Endodermal cell (in vitro differentiated cells): ENCODE measurements around the gene FXR2. TPM values are rescaled to one million over a fixed set of nuclear protein-coding genes. Genes with fewer than 3 reads are reported as not detected.
A peak's percentile ranks its signal among the peaks of the same experiment; 100 is the strongest.

Source experiments
- DNase-seq: peaks from one replicate; pipeline ENCODE4 v3.0.0-alpha.2; 2017
- H3K27ac ChIP-seq: 2 replicates; pipeline ENCODE4 v1.5.1; 2013; ENCODE audit warnings: mild to moderate bottlenecking, low read depth, low read length, moderate library complexity
- H3K27me3 ChIP-seq: 2 replicates; pipeline ENCODE4 v1.6.1; 2013; ENCODE audit warnings: mild to moderate bottlenecking, low read length, moderate library complexity; ENCODE audit not compliant: insufficient read depth, control insufficient read depth, poor library complexity, severe bottlenecking
- H3K36me3 ChIP-seq: 2 replicates; pipeline ENCODE4 v1.7.0; 2013; ENCODE audit warnings: mild to moderate bottlenecking, low read length, moderate library complexity; ENCODE audit not compliant: control insufficient read depth, insufficient read depth
- H3K4me1 ChIP-seq: one replicate; pipeline ENCODE4 v1.7.0; 2013; ENCODE audit warnings: low read length; ENCODE audit not compliant: control insufficient read depth, insufficient read depth
- H3K4me3 ChIP-seq: 2 replicates; pipeline ENCODE4 v1.5.1; 2013; ENCODE audit warnings: mild to moderate bottlenecking, low read length, moderate library complexity
- H3K9ac ChIP-seq: 2 replicates; pipeline ENCODE4 v1.6.1; 2013; ENCODE audit warnings: mild to moderate bottlenecking, low read length, moderate library complexity; ENCODE audit not compliant: poor library complexity, severe bottlenecking; ENCODE audit errors: extremely low read depth
- H3K9me3 ChIP-seq: 2 replicates; pipeline ENCODE4 v1.6.1; 2013; ENCODE audit warnings: mild to moderate bottlenecking, low read length, moderate library complexity; ENCODE audit not compliant: control insufficient read depth
- H3K27ac Mint-ChIP-seq: 2 replicates; pipeline ENCODE4 v1.8.0; 2020; ENCODE audit warnings: mixed read lengths
- H3K27me3 Mint-ChIP-seq: 2 replicates; pipeline ENCODE4 v1.8.0; 2021; ENCODE audit warnings: mild to moderate bottlenecking, mixed read lengths; ENCODE audit not compliant: insufficient read depth
- H3K36me3 Mint-ChIP-seq: 2 replicates; pipeline ENCODE4 v1.8.0; 2020; ENCODE audit warnings: low read depth, mixed read lengths
- H3K4me1 Mint-ChIP-seq: 2 replicates; pipeline ENCODE4 v1.8.0; 2020; ENCODE audit warnings: mixed read lengths
- H3K4me3 Mint-ChIP-seq: 2 replicates; pipeline ENCODE4 v1.8.0; 2020; ENCODE audit warnings: mild to moderate bottlenecking, moderate library complexity, mixed read lengths
- H3K9me3 Mint-ChIP-seq: 2 replicates; pipeline ENCODE4 v1.8.0; 2020; ENCODE audit warnings: mild to moderate bottlenecking, mixed read lengths
- CTCF ChIP-seq: fragments of 200-600 bp; sonication (generic); conservative IDR thresholded peaks from 2 replicates; pipeline ENCODE4 v1.5.0; 2021; ENCODE audit warnings: antibody characterized with exemption, mild to moderate bottlenecking
- WGBS, 2 experiments: methylation state at CpG; one replicate each; pipeline versions ENCODE4 v1.1.5 to v1.1.7; 2013; ENCODE audit warnings: missing lambda C conversion rate in 2 of 2, mixed read lengths in 1 of 2; ENCODE audit not compliant: insufficient coverage in 1 of 2, insufficient read length in 1 of 2; 5-methylcytosine and 5-hydroxymethylcytosine counted together
- total RNA-seq, 2 donors: library from RNA; stranded (reverse); fragmentation: NEBNext Ultra II Directional in 1 of 2; extraction: Animal tissue kit (Norgen Biotek cat#: 25700) in 1 of 2; gene quantifications; 2 replicates in 1 of 2; 3 replicates in 1 of 2; pipeline ENCODE4 v1.2.1, GENCODE V29; 2021

Gene FXR2
- total RNA-seq, 2 donors from 2014 or later, result 52.1 to 53.9 TPM

GRCh38 chr17:7593296-7593695 lies 21.4 kb downstream of the FXR2 start:
- 91 to 92% methylated on average over 5 to 12 of the region's 12 CpGs for WGBS, 2 experiments
- H3K36me3 ChIP-seq, result peaks cover 81% of the 10 kb centered on the region
- H3K4me1 ChIP-seq, result peaks cover 16% of the 10 kb centered on the region
- DNase-seq, result peak; percentile 51
- Mint-ChIP-seq H3K27me3 (no peaks in the 10 kb centered on the region), H3K4me3 (no peak overlapping the region), H3K36me3 (peaks cover 63% of the 10 kb centered on the region), H3K4me1 (peaks cover 19% of the 10 kb centered on the region), H3K27ac (no peak overlapping the region), H3K9me3 (no peaks in the 10 kb centered on the region)
- no peaks in the 10 kb centered on the region for H3K27me3 ChIP-seq
- H3K9me3 ChIP-seq, result no peaks in the 10 kb centered on the region
- H3K9ac ChIP-seq, result no peak overlapping the region
- TF ChIP-seq CTCF, result no peak
- H3K27ac ChIP-seq, result no peak overlapping the region
- H3K4me3 ChIP-seq, result no peak overlapping the region

GRCh38 chr17:7592422-7593021 lies 22.2 kb downstream of the FXR2 start:
- DNase-seq, result no peak
- Mint-ChIP-seq H3K4me3 (no peak overlapping the region), H3K4me1 (peaks cover 17% of the 10 kb centered on the region), H3K36me3 (peaks cover 66% of the 10 kb centered on the region), H3K9me3 (no peaks in the 10 kb centered on the region), H3K27ac (no peak overlapping the region), H3K27me3 (no peaks in the 10 kb centered on the region)
- Histone ChIP-seq H3K4me1 (peaks cover 16% of the 10 kb centered on the region), H3K27ac (no peak overlapping the region), H3K36me3 (peaks cover 87% of the 10 kb centered on the region), H3K9ac (no peak overlapping the region), H3K27me3 (no peaks in the 10 kb centered on the region), H3K4me3 (no peak overlapping the region), H3K9me3 (no peaks in the 10 kb centered on the region)
- 93 to 98% methylated on average over 16 to 23 of the region's 23 CpGs for WGBS, 2 experiments
- TF ChIP-seq CTCF, result no peak

- H3K27me3 Mint-ChIP-seq, result no peaks in the 10 kb centered on the region
- peak overlapping the region; percentile 90 for H3K27ac Mint-ChIP-seq
- TF ChIP-seq CTCF, result no peak
- no peak for DNase-seq
- H3K27ac ChIP-seq, result no peak overlapping the region
- H3K36me3 Mint-ChIP-seq, result peaks cover 61% of the 10 kb centered on the region
- no peaks in the 10 kb centered on the region for H3K9me3 Mint-ChIP-seq
- no peak overlapping the region for H3K4me3 ChIP-seq
- H3K4me3 Mint-ChIP-seq, result no peak overlapping the region
- H3K4me1 ChIP-seq, result peaks cover 12% of the 10 kb centered on the region
- no peaks in the 10 kb centered on the region for H3K27me3 ChIP-seq
- H3K9ac ChIP-seq, result peak overlapping the region; percentile 44
- peaks cover 86% of the 10 kb centered on the region for H3K36me3 ChIP-seq
- H3K9me3 ChIP-seq, result no peaks in the 10 kb centered on the region
- peaks cover 17% of the 10 kb centered on the region for H3K4me1 Mint-ChIP-seq
- WGBS, 2 experiments, result 96 to 100% methylated on average over 1 to 3 of the region's 5 CpGs
Measured at GRCh38 chr17:7591596-7591995, 23.1 kb downstream of the FXR2 start.
